Neuronal stem cell (in vitro differentiated cells): Measurements from ENCODE around the gene PAQR6.

ENCODE experiments used
- DNase-seq: peaks from one replicate; pipeline ENCODE4 v3.0.0-alpha.2; 2013; ENCODE audit warnings: low spot score
- H2AFZ ChIP-seq: one replicate; pipeline ENCODE4 v1.6.1; 2013; ENCODE audit warnings: mild to moderate bottlenecking, low read length, inconsistent platforms
- H2AK5ac ChIP-seq: 2 replicates; pipeline ENCODE4 v1.6.1; 2013; ENCODE audit warnings: low read depth, mild to moderate bottlenecking, inconsistent platforms, low read length, moderate library complexity, mixed read lengths
- H2BK120ac ChIP-seq: 2 replicates; pipeline ENCODE4 v1.6.1; 2013; ENCODE audit warnings: low read depth, mild to moderate bottlenecking, inconsistent platforms, low read length, moderate library complexity, mixed read lengths
- H2BK12ac ChIP-seq: one replicate; pipeline ENCODE4 v1.6.1; 2013; ENCODE audit warnings: low read length, inconsistent platforms
- H2BK15ac ChIP-seq: 2 replicates; pipeline ENCODE4 v1.6.1; 2013; ENCODE audit warnings: mild to moderate bottlenecking, low read length, inconsistent platforms, mixed read lengths
- H2BK5ac ChIP-seq: one replicate; pipeline ENCODE4 v1.6.1; 2013; ENCODE audit warnings: inconsistent platforms, mild to moderate bottlenecking, low read length, moderate library complexity
- H3K14ac ChIP-seq: one replicate; pipeline ENCODE4 v1.6.1; 2013; ENCODE audit warnings: low read length, inconsistent platforms
- H3K18ac ChIP-seq: 2 replicates; pipeline ENCODE4 v1.6.1; 2013; ENCODE audit warnings: low read length, inconsistent platforms
- H3K23ac ChIP-seq: 2 replicates; pipeline ENCODE4 v1.6.1; 2013; ENCODE audit warnings: low read depth, mild to moderate bottlenecking, mixed read lengths, low read length, inconsistent platforms; ENCODE audit not compliant: poor library complexity
- H3K27ac ChIP-seq: replicated peaks from 3 replicates; pipeline ENCODE4 v1.5.1; 2013; ENCODE audit warnings: low read length, inconsistent platforms
- H3K27me3 ChIP-seq, 3 experiments: 2 replicates each; pipeline ENCODE4 v1.6.1; 2013; ENCODE audit warnings: low read length in 3 of 3, mild to moderate bottlenecking in 2 of 3, inconsistent platforms in 1 of 3, low read depth in 1 of 3, mixed read lengths in 1 of 3, moderate library complexity in 1 of 3; ENCODE audit not compliant: control insufficient read depth in 3 of 3, insufficient read depth in 3 of 3
- H3K36me3 ChIP-seq, 2 donors: replicated peaks in 1 of 2; 2 replicates each; pipeline ENCODE4 v1.6.1; 2013; ENCODE audit warnings: low read length in 2 of 2; ENCODE audit not compliant: control insufficient read depth in 2 of 2, insufficient read depth in 2 of 2
- H3K4ac ChIP-seq: 2 replicates; pipeline ENCODE4 v1.6.1; 2013; ENCODE audit warnings: inconsistent platforms, mild to moderate bottlenecking, low read length, moderate library complexity
- H3K4me1 ChIP-seq, 2 donors: 1 replicate in 1 of 2; 2 replicates in 1 of 2; pipeline ENCODE4 v1.6.1; 2013; ENCODE audit warnings: low read length in 2 of 2, low read depth in 1 of 2; ENCODE audit not compliant: control insufficient read depth in 2 of 2, insufficient read depth in 1 of 2
- H3K4me2 ChIP-seq: one replicate; pipeline ENCODE4 v1.6.1; 2013; ENCODE audit warnings: mild to moderate bottlenecking, low read length, inconsistent platforms; ENCODE audit not compliant: insufficient read depth, poor library complexity, severe bottlenecking
- H3K4me3 ChIP-seq, 2 donors: 2 replicates each; pipeline ENCODE4 v1.5.1; 2013; ENCODE audit warnings: low read length in 2 of 2, mild to moderate bottlenecking in 2 of 2, inconsistent platforms in 1 of 2, moderate library complexity in 1 of 2
- H3K79me1 ChIP-seq: one replicate; pipeline ENCODE4 v1.6.1; 2013; ENCODE audit warnings: low read depth, mild to moderate bottlenecking, inconsistent platforms, low read length, moderate library complexity
- H3K9ac ChIP-seq: one replicate; pipeline ENCODE4 v1.6.1; 2013; ENCODE audit warnings: mild to moderate bottlenecking, low read depth, low read length, inconsistent platforms; ENCODE audit not compliant: poor library complexity
- H3K9me3 ChIP-seq, 2 donors: replicated peaks in 1 of 2; 2 replicates each; pipeline versions ENCODE3 to v1.6.1; 2013; ENCODE audit warnings: low read length in 2 of 2, mild to moderate bottlenecking in 2 of 2, inconsistent platforms in 1 of 2, low read depth in 1 of 2, mixed read lengths in 1 of 2, moderate library complexity in 1 of 2; ENCODE audit not compliant: control insufficient read depth in 2 of 2, insufficient read depth in 1 of 2
- H4K8ac ChIP-seq: one replicate; pipeline ENCODE4 v1.6.1; 2013; ENCODE audit warnings: low read depth, mild to moderate bottlenecking, inconsistent platforms, low read length, moderate library complexity
- H4K91ac ChIP-seq: one replicate; pipeline ENCODE4 v1.6.1; 2013; ENCODE audit warnings: low read length, low read depth, mild to moderate bottlenecking, inconsistent platforms; ENCODE audit not compliant: poor library complexity
- WGBS, 2 donors: extraction: QIAGEN DNeasy Blood & Tissue Kit; methylation state at CpG; one replicate each; pipeline ENCODE4 v1.1.7; 2013; ENCODE audit warnings: missing lambda C conversion rate in 2 of 2, mixed read lengths in 1 of 2; ENCODE audit not compliant: insufficient read length in 2 of 2, insufficient replicate concordance in 1 of 2; ENCODE audit errors: extremely low coverage in 2 of 2; 5-methylcytosine and 5-hydroxymethylcytosine counted together

Gene PAQR6

GRCh38 chr1:156259805-156260204 lies 11.9 kb upstream of the PAQR6 start:
- no peaks in the 10 kb centered on the region for H3K4me1 ChIP-seq
- no peak overlapping the region for H2AK5ac ChIP-seq
- no peaks in the 10 kb centered on the region for H3K9me3 ChIP-seq
- H2AFZ ChIP-seq = no peak overlapping the region
- H2BK120ac ChIP-seq = no peak overlapping the region
- peaks cover 3% of the 10 kb centered on the region for H3K79me1 ChIP-seq
- no peak overlapping the region for H3K9ac ChIP-seq
- H3K18ac ChIP-seq = no peak overlapping the region
- H2BK15ac ChIP-seq = no peak overlapping the region
- H3K14ac ChIP-seq = no peak overlapping the region
- peaks cover 55 to 88% of the 10 kb centered on the region in 2 donors for H3K36me3 ChIP-seq
- no peak overlapping the region for H3K27ac ChIP-seq
- no CpG with 5 or more reads among the region's 3 CpGs for WGBS, 2 donors
- no peak overlapping the region for H2BK12ac ChIP-seq
- H4K91ac ChIP-seq = no peak overlapping the region
- H3K27me3 ChIP-seq = peaks cover 0 to 2% (median 0%) of the 10 kb centered on the region in 3 experiments
- H3K4me2 ChIP-seq = no peak overlapping the region
- H3K4me3 ChIP-seq = no peak overlapping the region
- H3K4ac ChIP-seq = no peak overlapping the region
- no peak overlapping the region for H4K8ac ChIP-seq
- no peak for DNase-seq
- no peak overlapping the region for H2BK5ac ChIP-seq
- H3K23ac ChIP-seq = no peak overlapping the region

- no peak for DNase-seq
- Histone ChIP-seq H3K4me1 (no peaks in the 10 kb centered on the region), H3K9ac (no peak overlapping the region), H2BK15ac (no peak overlapping the region), H2BK120ac (no peak overlapping the region), H3K36me3 (peaks cover 55 to 88% of the 10 kb centered on the region in 2 donors), H4K8ac (no peak overlapping the region), H3K4ac (no peak overlapping the region), H3K18ac (no peak overlapping the region), H3K4me3 (no peak overlapping the region), H2AFZ (no peak overlapping the region), H3K79me1 (peaks cover 3% of the 10 kb centered on the region), H3K27me3 (peaks cover 0 to 2% (median 0%) of the 10 kb centered on the region in 3 experiments), H3K9me3 (no peaks in the 10 kb centered on the region), H2BK5ac (no peak overlapping the region), H2BK12ac (no peak overlapping the region), H3K4me2 (no peak overlapping the region), H3K27ac (no peak overlapping the region), H3K14ac (no peak overlapping the region), H2AK5ac (no peak overlapping the region), H3K23ac (no peak overlapping the region), H4K91ac (no peak overlapping the region)
- no CpG with 5 or more reads among the region's 8 CpGs for WGBS, 2 donors
Measured at GRCh38 chr1:156258859-156259258, 11.0 kb upstream of the PAQR6 start.

- no peak overlapping the region for H3K23ac ChIP-seq
- no peak overlapping the region for H3K18ac ChIP-seq
- no peak overlapping the region for H3K27ac ChIP-seq
- H3K9ac ChIP-seq = no peak overlapping the region
- no peak overlapping the region for H4K91ac ChIP-seq
- H3K27me3 ChIP-seq = peaks cover 0 to 2% (median 0%) of the 10 kb centered on the region in 3 experiments
- H2BK120ac ChIP-seq = no peak overlapping the region
- no peak overlapping the region for H3K14ac ChIP-seq
- H2BK15ac ChIP-seq = no peak overlapping the region
- H2BK12ac ChIP-seq = no peak overlapping the region
- H2AK5ac ChIP-seq = no peak overlapping the region
- no peak overlapping the region for H2AFZ ChIP-seq
- H3K4me3 ChIP-seq = no peak overlapping the region
- H3K4me2 ChIP-seq = no peak overlapping the region
- H4K8ac ChIP-seq = no peak overlapping the region
- H3K4me1 ChIP-seq = no peaks in the 10 kb centered on the region
- no peak overlapping the region for H3K4ac ChIP-seq
- no CpG with 5 or more reads among the region's 2 CpGs for WGBS, 2 donors
- H3K79me1 ChIP-seq = peaks cover 2% of the 10 kb centered on the region
- DNase-seq = no peak
- H2BK5ac ChIP-seq = no peak overlapping the region
- peaks cover 58 to 88% of the 10 kb centered on the region in 2 donors for H3K36me3 ChIP-seq
- H3K9me3 ChIP-seq = no peaks in the 10 kb centered on the region
Measured at GRCh38 chr1:156257711-156258110, 9.9 kb upstream of the PAQR6 start.

GRCh38 chr1:156253634-156254033 lies 5.8 kb upstream of the PAQR6 start:
- Histone ChIP-seq H3K79me1 (no peaks in the 10 kb centered on the region), H3K18ac (no peak overlapping the region), H3K9me3 (no peaks in the 10 kb centered on the region), H2AK5ac (no peak overlapping the region), H3K4ac (no peak overlapping the region), H3K36me3 (peaks cover 60 to 91% of the 10 kb centered on the region in 2 donors), H4K8ac (no peak overlapping the region), H2BK5ac (no peak overlapping the region), H2BK12ac (no peak overlapping the region), H2BK120ac (no peak overlapping the region), H3K4me1 (no peaks in the 10 kb centered on the region), H3K27me3 (no peaks in the 10 kb centered on the region), H2BK15ac (no peak overlapping the region), H3K23ac (no peak overlapping the region), H4K91ac (no peak overlapping the region), H3K14ac (no peak overlapping the region), H3K27ac (no peak overlapping the region), H3K4me2 (no peak overlapping the region), H3K4me3 (no peak overlapping the region), H2AFZ (no peak overlapping the region), H3K9ac (peak overlapping the region; percentile 22)
- DNase-seq = no peak
- WGBS, 2 donors = no CpG with 5 or more reads among the region's 3 CpGs
